ENCODE measurements around the gene GNB2. TPM values are rescaled to one million over a fixed set of nuclear protein-coding genes. Genes with fewer than 3 reads are reported as not detected.

GNB2 gene
- total and polyA plus RNA-seq, 2 of the 13 experiments (the other 11 are each of a cell fraction or from before 2014, with no cell fraction given) = 48.3 to 67.1 TPM

- TF ChIP-seq CSRNP1 (CRISPR knock-in tag; IDR thresholded peaks at IDR 0.05) (0 out of 2 replicates have a peak, but pooled peaks have one; percentile 22), RXRA (CRISPR knock-in tag; IDR thresholded peaks at IDR 0.05) (0 out of 2 replicates have a peak, but pooled peaks have one; percentile 16)
These were observed 15.9 kb downstream of the GNB2 start (continued) for GRCh38 chr7:100689230-100690135.

GRCh38 chr7:100691676-100692577 is 18.4 kb downstream of the GNB2 start:
- ChIA-PET CTCF (ENCODE audit: low intra/inter-chr PET ratio, low total read pairs) (interaction anchor here (2.0 kb wide), 1 partner anchor 62 kb away, joined by 8 read pairs; no protein-coding TSS in a partner anchor), POLR2A (interaction anchor here (1.2 to 4.4 kb wide), 4 partner anchors 12 to 105 kb away, joined by 4 to 17 read pairs (median 11); partner anchors contain the start of genes FBXO24, LRCH4, MOSPD3 and POP7)
- H3K4me1 ChIP-seq (ENCODE audit: insufficient read depth, low read length) = peaks cover 34% of the 10 kb centered on the region
- no peaks in the 10 kb centered on the region for H3K9me3 ChIP-seq (ENCODE audit: low read length)
- intact Hi-C loops (cut with micrococcal nuclease; ENCODE audit: unreplicated experiment) (loop anchor here (1.0 to 5.0 kb wide), 3 partner anchors 17 to 80 kb away; partner anchors contain the start of gene MOSPD3), in situ Hi-C loops (cut with HindIII; ENCODE audit: extremely low pct_ligation_motif_present, low pct_unique_long_range_greater_than_20kb) (loop anchor here (5.0 to 10.0 kb wide), 2 partner anchors 80 to 227 kb away; partner anchors contain the start of genes MOSPD3 and SPACDR)
- H3K9ac ChIP-seq (ENCODE audit: insufficient read depth, low read depth, low read length) = peak overlapping the region; percentile 88
- no peaks in the 10 kb centered on the region for H3K27me3 ChIP-seq (ENCODE audit: control insufficient read depth in 1 of 2, insufficient read depth in 2 of 2, low read length in 2 of 2)
- H3K4me3 ChIP-seq (replicated peaks in 1 of 3; ENCODE audit: insufficient read depth in 1 of 3, low read depth in 2 of 3, low read length in 3 of 3) = peak overlapping the region; percentile 93 to 97 (median 96); a peak in 5 of 6 replicates
- ATAC-seq = peak; percentile 88
- WGBS (ENCODE audit: low lambda C conversion rate) = 38% methylated on average over 28 of the region's 28 CpGs
- peaks cover 14 to 33% of the 10 kb centered on the region in 2 experiments; a peak in 4 of 5 replicates for H3K36me3 ChIP-seq (replicated peaks in 1 of 2; ENCODE audit: control insufficient read depth in 1 of 2, insufficient read depth in 2 of 2, low read length in 2 of 2)
- TSS peak; percentile 66 for BruUV-seq (replicated peaks)
- H2AFZ ChIP-seq (ENCODE audit: low read length) = no peak overlapping the region
- peak overlapping the region; percentile 34 for H3K27ac ChIP-seq (ENCODE audit: extremely low read length, insufficient read depth, low read length)
- DNase-seq (ENCODE audit: low spot score) = peak; percentile 72
- FAIRE-seq = peak; percentile 57
- H3K4me2 ChIP-seq (ENCODE audit: low read depth, low read length) = peak overlapping the region; percentile 89
- H3K79me2 ChIP-seq (ENCODE audit: insufficient read depth, low read length) = peaks cover 48% of the 10 kb centered on the region
- H4K20me1 ChIP-seq (ENCODE audit: insufficient read depth, low read length) = peaks cover 40% of the 10 kb centered on the region
- TF ChIP-seq BATF2 (CRISPR knock-in tag; IDR thresholded peaks at IDR 0.05) = no peak
- TF ChIP-seq NR2F1 (CRISPR knock-in tag; IDR thresholded peaks at IDR 0.05) = no peak
- TF ChIP-seq SMC3 (IDR thresholded peaks at IDR 0.05; ENCODE audit: low read length) = peak; percentile 66
- no peak for TF ChIP-seq LCORL (IDR thresholded peaks at IDR 0.05)
- 0 out of 2 replicates have a peak, but pooled peaks have one; percentile 21 for TF ChIP-seq LCORL (CRISPR knock-in tag; IDR thresholded peaks at IDR 0.05)
- peak; percentile 79 for TF ChIP-seq PRPF4 (IDR thresholded peaks at IDR 0.05; ENCODE audit: low read depth, low read length, poor library complexity, severe bottlenecking)
- TF ChIP-seq ZNF260 (CRISPR knock-in tag; IDR thresholded peaks at IDR 0.05; ENCODE audit: borderline replicate concordance, low read depth) = no peak
- peak; percentile 70 for TF ChIP-seq TFDP2 (CRISPR knock-in tag; IDR thresholded peaks at IDR 0.05)
- TF ChIP-seq ZNF484 (CRISPR knock-in tag; IDR thresholded peaks at IDR 0.05; ENCODE audit: borderline replicate concordance, low read depth) = no peak
- no peak for TF ChIP-seq MYPOP (CRISPR knock-in tag; IDR thresholded peaks at IDR 0.05)
